GM13976 (cell line): Measurements from ENCODE around the gene SRD5A3.

Experiments used
- DNase-seq: peaks from one replicate; pipeline ENCODE4 v3.0.0; 2012; ENCODE audit warnings: low spot score
- CTCF ChIP-seq: IDR thresholded peaks from 2 replicates; pipeline ENCODE4 v1.5.1; 2012; ENCODE audit warnings: borderline replicate concordance, mild to moderate bottlenecking; ENCODE audit not compliant: insufficient read depth; ENCODE audit errors: extremely low read depth, missing control alignments, control extremely low read depth
- in situ Hi-C: fragments of 300-500 bp; cut with MboI; formaldehyde crosslinking; loops from one replicate; pipeline ENCODE4 v1.12.0; 2022; ENCODE audit warnings: low sequenced_read_pairs, mixed read lengths, inconsistent platforms; ENCODE audit not compliant: unreplicated experiment

Gene SRD5A3

DNA sequence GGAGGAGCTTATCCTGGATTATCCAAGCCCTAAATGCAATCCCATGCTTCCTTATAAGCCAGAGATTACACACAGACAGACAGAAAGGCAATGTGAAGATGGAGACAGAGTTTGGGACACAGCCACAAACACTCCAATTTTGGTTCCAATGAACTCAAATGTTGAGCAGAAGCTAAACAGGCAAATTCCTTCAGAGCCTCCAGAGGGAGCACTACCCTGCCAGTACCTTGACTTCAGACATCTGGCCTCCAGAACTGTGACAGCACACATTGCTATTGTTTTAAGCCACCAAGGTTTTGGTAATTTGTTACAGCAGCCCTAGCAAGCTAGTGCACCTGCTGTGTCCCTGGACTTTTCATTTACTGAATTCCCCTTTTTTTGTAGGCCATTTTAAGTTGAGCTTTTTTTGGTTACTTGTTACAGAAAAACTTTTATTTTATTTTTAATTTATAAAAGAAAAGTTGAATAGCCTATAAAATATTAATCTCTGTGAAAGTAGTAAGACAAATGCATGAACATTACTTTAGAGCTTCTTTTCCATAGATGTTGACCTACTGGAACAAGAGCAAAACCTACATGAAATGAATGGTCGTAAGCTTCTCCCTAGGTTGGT lies 33.4 kb upstream of the SRD5A3 start:
- TF ChIP-seq CTCF = peak; percentile 40
- no peak for DNase-seq
- in situ Hi-C loops = no loop called here

DNA sequence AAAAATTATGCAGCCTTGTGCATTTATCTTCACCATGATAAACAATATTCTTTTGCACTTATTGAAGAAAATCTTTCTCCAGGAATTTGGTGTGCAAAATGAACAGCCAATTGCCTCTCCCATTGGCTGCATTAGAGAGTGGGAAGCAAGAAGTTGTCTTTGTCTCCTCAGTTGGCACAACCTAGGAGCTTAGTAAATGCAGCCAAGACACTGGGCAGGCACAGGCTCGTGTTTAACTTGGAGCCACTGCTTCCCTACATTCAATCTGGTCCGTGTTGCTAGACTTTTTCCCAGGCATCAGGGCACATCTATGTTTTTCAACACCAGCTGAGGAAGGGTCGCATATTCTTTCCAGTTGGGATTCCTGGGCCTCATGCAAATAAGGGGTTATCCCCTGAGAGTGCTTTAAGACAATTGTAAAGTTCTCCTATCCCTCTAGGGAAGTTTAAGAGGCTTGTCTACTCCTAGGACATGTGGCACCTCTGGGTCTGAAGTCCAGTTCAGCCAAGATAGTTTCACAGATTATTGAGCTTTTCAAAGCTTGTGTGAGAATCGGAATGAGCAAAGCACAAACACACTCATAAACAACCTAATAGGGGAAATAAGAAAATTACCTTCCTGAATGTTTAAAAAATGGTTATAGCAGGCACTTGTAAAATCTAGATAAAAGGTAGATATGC lies 31.8 kb upstream of the SRD5A3 start:
- DNase-seq = no peak
- in situ Hi-C loops = no loop called here
- no peak for TF ChIP-seq CTCF

DNA sequence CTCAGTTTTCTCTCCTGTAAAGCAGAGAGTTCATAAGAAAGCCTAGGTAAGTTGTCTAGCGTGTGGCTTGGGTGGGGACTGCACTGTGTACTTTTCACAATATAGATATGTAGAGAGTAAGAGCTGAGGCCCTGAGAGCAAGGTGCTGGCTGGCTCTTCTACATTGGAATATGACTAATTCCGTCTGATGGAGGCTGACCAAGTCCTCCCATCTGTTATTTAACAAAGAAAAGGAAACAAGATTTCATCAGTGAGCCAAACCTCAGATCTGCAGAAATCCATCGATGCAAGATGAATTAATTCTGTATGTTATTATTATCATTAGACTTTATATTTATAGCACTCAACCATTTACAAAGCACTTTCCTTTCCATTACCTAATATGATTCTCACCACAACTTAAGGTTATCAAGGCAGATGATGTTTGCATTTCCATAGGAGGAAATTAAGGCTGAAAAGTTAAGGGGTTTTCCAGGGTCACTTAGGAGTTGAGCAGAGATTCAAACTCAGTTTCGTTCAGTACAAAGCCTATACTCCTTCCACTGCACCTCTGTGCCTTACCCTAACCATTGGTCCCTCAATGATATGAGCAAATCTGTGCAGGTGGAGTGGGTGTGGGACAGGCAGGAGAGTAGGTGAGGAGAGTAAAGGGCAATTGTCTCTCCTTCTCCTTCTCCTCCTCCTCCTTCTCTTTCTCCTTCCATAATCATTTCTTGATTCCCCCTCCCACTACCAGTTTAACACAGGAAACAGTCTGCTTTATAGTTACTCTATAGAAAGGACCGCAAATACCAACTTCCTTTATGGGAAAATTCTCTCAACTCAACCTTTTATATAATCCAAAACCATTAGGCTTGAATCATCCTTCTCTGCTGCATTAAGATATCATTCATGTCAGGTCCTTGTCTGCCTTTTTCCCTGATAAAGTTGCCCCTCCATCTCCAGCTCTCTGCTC lies 27.6 kb upstream of the SRD5A3 start:
- no peak for DNase-seq
- in situ Hi-C loops = no loop called here
- TF ChIP-seq CTCF = no peak

- in situ Hi-C loops = no loop called here
- peak; percentile 22 for DNase-seq
- TF ChIP-seq CTCF = peak; percentile 47
These were observed 24.3 kb upstream of the SRD5A3 start for GRCh38 chr4:55321707-55322264.

DNA sequence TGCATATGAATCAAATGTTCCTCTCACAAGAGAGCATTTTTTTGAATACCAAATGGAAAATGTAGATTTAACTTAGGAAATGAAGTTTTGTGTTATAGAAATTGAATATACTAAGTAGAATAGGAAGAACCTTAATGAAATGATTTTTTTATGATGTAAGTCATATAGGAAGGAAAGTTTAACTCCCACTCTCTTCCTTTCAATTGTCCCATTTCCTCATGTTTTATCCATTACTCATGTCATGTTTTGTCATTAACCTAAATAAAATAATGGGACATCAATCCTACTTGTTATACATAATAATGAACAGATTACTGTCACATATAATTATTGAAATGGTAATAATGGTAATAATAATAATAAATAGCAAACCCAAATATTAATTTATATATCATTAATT lies 22.7 kb upstream of the SRD5A3 start:
- no peak for TF ChIP-seq CTCF
- DNase-seq = no peak
- in situ Hi-C loops = no loop called here

DNA sequence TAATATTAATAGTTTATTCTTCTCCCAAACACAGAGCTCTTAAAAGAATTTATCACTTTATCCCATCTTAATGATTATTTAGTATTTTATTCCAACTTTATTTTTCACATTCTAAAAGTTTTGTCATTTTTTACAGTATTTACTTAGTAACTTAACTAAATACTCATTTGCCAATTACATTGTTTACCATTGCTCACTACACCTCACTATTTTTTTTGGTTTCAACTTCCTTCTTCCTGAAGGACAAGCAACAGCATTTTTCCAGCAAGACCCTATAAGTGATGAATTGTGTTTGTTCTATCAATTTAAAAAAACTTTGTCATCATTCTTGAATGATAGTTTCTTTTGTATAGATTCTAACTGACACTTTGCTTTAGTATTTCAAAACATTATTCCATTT lies 19.4 kb upstream of the SRD5A3 start:
- no peak for DNase-seq
- in situ Hi-C loops = loop anchor here (25.0 kb wide), 1 partner anchor 411 kb away; no protein-coding TSS in a partner anchor
- no peak for TF ChIP-seq CTCF
